Mesodermal cell (in vitro differentiated cells): ENCODE measurements around the gene KLHL33.
"Not testable (repeated sequence)": the region's sequence is repeated elsewhere in the genome, so short reads cannot be mapped to it uniquely, and the experiment has no call there.

ENCODE experiments used
- H3K27ac ChIP-seq: 2 replicates; pipeline ENCODE4 v1.7.0; 2013; ENCODE audit warnings: mild to moderate bottlenecking, low read depth, low read length, moderate library complexity; ENCODE audit not compliant: severe bottlenecking
- H3K36me3 ChIP-seq: 2 replicates; pipeline ENCODE4 v1.7.1; 2013; ENCODE audit warnings: mild to moderate bottlenecking, low read length, moderate library complexity; ENCODE audit not compliant: control insufficient read depth, insufficient read depth
- H3K4me1 ChIP-seq: one replicate; pipeline ENCODE4 v1.7.1; 2013; ENCODE audit warnings: mild to moderate bottlenecking, low read length; ENCODE audit not compliant: insufficient read depth, control insufficient read depth, poor library complexity, severe bottlenecking
- H3K4me3 ChIP-seq: 2 replicates; pipeline ENCODE4 v1.7.0; 2013; ENCODE audit warnings: low read length, control low read depth, mild to moderate bottlenecking; ENCODE audit not compliant: insufficient read depth, poor library complexity, severe bottlenecking; ENCODE audit errors: extremely low read depth
- H3K9me3 ChIP-seq: 2 replicates; pipeline ENCODE4 v1.7.1; 2013; ENCODE audit warnings: mild to moderate bottlenecking, low read length, moderate library complexity; ENCODE audit not compliant: control insufficient read depth
- WGBS, 2 experiments: methylation state at CpG; one replicate each; pipeline ENCODE4 v1.1.5; 2013; ENCODE audit warnings: missing lambda C conversion rate in 2 of 2; ENCODE audit not compliant: insufficient coverage in 2 of 2; 5-methylcytosine and 5-hydroxymethylcytosine counted together

Gene KLHL33

DNA sequence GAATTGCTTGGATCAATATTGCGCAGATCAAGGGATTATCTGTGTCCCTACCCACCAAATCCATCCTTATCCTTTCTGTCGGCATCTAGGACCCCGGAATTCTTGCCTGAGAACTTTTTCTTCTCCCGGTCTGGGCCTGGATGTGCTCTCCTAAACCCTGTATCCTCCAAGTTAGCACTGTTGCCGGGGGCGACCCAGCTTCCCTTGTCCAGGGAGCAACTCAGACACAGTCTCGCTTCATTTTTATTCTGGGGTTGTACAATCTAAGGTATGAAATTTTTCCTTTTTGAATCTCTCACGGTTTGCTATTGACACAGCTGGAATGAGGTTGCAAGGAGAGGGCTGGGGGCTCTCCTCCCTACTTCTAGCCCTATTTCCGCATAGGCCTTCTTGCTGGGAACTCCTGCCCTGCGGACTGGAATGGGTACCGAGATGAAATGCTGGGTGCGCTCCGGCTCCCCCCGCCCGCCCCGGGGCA lies 32.8 kb upstream of the KLHL33 start:
- Histone ChIP-seq H3K4me1 (peaks cover 3% of the 10 kb centered on the region), H3K9me3 (no peaks in the 10 kb centered on the region), H3K36me3 (peaks cover 24% of the 10 kb centered on the region), H3K27ac (peak overlapping the region; percentile 79), H3K4me3 (peak overlapping the region; percentile 78)
- 29 to 38% methylated on average over 11 of the region's 16 CpGs for WGBS, 2 experiments

DNA sequence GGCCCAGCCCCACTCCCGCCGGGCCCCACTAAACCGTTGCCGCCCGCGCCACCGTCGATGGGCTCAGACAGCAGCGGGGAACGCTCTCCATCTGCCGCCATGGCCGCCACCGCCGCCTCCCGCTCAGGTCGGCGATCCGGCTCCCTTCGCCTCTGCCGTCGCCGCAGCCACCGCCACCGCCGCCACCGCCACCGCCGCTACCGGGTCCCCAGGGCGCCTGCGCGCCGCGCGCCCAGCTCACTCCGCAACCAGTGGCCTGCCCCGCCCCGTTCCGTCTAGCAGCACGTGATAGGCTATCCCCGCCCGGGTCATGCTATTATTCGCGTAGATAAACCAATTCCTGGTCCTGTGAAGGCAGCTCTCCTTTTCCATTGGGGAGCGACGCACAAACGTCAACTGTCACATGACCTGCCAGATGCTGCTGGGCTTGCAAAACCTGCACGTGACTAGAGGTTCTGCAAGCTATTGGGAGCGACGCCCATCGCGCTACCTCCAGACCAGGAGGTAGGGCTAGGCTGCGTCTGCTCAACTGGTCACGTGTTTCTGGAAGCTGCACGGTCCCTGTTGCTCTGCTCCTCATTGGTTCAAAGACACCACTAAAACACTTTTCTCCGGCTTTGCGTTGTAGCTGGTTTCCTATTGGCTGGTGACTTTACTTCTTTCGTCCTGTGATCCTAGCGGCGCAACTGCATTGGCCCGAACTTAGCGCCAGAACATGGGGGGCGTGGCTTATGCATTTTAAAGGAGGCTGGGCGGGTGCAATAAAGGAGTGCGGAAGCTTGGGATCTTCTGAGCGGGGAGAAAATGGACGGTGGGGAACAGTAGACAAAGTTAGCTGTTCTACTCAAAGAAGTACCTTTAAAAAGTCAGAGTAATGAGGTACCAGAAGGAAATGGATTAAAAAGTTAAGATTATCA lies 25.5 kb upstream of the KLHL33 start, which contains the start of gene PIP4P1:
TSS of gene PIP4P1 (minus strand) at position 210 of the 917 bp plus-strand sequence. CDS start at position 101, 109 bp downstream.
- 1% methylated on average over 34 to 56 of the region's 67 CpGs for WGBS, 2 experiments
- peaks cover 12% of the 10 kb centered on the region for H3K4me1 ChIP-seq
- H3K27ac ChIP-seq = peak within 1 kb of the TSS; percentile 79
- peaks cover 3% of the 10 kb centered on the region for H3K9me3 ChIP-seq
- peaks cover 39% of the 10 kb centered on the region for H3K36me3 ChIP-seq
- peak within 1 kb of the TSS; percentile 87 for H3K4me3 ChIP-seq

DNA sequence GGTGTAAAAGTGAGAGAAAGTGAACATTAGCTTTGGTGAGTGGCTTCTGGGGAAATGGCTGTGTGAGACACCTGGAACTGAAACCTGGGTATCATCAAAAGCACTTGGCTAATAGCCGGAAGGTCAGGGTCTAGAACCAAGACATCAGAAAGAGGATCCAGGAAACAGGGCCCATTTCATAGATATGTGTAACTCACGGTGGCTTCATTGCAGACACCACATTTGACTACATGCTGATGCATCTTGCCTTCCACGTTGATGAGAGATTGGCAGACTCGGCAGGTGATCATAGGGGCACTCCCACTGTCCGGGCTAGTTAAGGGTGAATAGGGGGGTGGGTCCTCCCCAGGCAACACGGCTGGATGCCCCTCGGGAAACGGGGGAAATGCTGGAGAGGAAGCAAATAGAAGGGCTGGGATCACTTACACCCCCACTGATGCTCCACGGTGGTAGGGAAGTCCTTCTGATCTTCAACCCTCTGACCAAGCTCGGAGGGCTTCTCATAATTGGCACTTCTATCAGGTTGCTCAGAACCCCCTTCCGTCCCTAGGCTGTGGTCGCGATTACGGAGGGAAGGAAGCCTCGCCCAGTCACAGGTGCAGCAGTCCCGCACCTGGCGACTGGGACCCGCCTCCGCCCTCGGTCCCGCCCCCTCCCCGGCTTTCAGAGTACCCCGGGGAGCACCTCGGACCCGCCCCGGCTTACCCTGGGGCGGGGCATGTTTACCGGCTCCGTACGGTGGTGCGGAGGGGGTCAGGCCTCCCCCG lies 24.7 kb upstream of the KLHL33 start:
- H3K27ac ChIP-seq = peak overlapping the region; percentile 79
- H3K4me1 ChIP-seq = peaks cover 12% of the 10 kb centered on the region
- WGBS, 2 experiments = 6 to 8% methylated on average over 28 to 30 of the region's 32 CpGs
- peak overlapping the region; percentile 87 for H3K4me3 ChIP-seq
- H3K36me3 ChIP-seq = peaks cover 47% of the 10 kb centered on the region
- H3K9me3 ChIP-seq = peaks cover 3% of the 10 kb centered on the region

DNA sequence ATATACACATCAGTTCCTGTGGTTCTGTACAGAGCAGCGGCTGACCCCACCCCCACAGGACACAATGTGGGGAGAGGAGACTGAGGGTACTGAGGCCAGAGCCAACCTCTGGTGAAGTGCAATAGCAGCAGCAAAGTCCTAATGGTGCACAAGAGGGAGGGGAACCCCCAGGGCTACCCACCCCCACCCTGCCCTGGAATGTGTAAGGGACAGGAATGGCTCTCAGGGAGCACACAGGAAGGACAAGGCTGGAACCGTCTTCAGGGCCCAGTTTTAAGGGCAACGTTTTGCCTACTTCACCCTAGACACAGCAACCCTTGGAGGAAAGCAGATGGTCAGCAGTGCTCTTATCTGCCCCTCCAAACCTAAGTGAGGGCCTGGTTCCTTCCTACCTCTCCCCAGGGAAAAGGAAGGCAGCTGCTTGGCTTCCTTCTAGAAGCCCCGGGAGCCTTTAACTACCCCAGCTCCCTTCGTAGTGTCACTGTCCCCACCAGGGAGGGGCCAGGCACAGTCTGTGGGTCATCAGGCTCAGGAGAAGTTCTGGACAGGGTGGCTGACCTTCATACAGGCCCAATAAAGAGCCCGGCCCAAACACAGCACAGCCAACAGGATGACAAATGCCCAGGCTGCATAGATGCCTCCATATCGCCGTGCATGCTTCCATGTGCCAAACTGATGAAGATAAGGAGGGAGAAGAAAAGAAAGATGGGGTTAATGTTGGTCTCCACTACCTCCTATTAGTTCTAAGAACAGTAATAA lies 22.2 kb upstream of the KLHL33 start:
- Histone ChIP-seq H3K9me3 (peaks cover 3% of the 10 kb centered on the region), H3K27ac (no peak overlapping the region), H3K4me3 (no peak overlapping the region), H3K36me3 (peaks cover 48% of the 10 kb centered on the region), H3K4me1 (peaks cover 18% of the 10 kb centered on the region)
- WGBS, 2 experiments = 76 to 81% methylated on average over 4 to 5 of the region's 8 CpGs

DNA sequence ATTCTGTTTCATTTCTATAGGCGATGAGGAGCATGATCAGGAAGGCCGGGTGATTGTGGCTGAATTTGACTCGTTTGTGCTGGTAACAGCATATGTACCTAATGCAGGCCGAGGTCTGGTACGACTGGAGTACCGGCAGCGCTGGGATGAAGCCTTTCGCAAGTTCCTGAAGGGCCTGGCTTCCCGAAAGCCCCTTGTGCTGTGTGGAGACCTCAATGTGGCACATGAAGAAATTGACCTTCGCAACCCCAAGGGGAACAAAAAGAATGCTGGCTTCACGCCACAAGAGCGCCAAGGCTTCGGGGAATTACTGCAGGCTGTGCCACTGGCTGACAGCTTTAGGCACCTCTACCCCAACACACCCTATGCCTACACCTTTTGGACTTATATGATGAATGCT lies 21.0 kb upstream of the KLHL33 start:
- Histone ChIP-seq H3K9me3 (no peaks in the 10 kb centered on the region), H3K27ac (no peak overlapping the region), H3K36me3 (peaks cover 61% of the 10 kb centered on the region), H3K4me1 (peaks cover 20% of the 10 kb centered on the region), H3K4me3 (peak overlapping the region; percentile 82)
- WGBS, 2 experiments = 90 to 97% methylated on average over 12 to 13 of the region's 13 CpGs

DNA sequence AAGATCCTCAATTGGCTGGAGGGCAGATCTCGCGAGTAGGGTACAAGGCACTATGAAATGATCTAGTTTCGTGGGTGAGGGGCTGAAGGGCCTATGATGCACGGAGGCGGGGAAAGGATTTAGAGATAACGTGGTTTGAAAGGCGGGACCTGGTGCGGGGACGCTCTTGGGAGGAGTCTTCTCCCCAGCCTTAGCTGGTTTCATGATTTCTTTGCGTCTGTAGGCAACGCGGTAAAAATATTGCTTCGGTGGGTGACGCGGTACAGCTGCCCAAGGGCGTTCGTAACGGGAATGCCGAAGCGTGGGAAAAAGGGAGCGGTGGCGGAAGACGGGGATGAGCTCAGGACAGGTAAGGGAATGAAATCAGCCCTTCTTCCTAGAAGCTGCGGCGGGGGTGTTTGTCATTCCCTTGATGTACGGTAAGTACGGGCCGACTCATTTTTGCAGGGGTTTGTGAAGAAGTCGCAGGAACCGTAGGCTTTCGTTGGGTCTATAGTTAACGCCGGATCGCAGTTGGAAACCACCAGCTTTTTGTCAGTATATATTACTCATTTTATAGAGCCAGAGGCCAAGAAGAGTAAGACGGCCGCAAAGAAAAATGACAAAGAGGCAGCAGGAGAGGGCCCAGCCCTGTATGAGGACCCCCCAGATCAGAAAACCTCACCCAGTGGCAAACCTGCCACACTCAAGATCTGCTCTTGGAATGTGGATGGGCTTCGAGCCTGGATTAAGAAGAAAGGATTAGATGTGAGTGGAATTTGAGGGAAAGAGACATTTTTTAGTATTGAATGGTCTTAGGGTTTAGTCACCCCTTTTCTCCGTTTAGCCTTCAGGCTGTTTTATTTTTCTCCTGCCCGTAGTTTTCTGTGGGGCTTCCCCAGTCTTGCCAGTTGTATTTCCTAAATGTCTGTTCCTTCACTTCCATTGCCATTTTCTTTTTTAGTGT lies 19.7 kb upstream of the KLHL33 start:
- 1 to 4% methylated on average over 27 to 32 of the region's 39 CpGs for WGBS, 2 experiments
- peaks cover 20% of the 10 kb centered on the region for H3K4me1 ChIP-seq
- H3K9me3 ChIP-seq = no peaks in the 10 kb centered on the region
- peak overlapping the region; percentile 99 for H3K27ac ChIP-seq
- H3K36me3 ChIP-seq = peaks cover 74% of the 10 kb centered on the region
- peak overlapping the region; percentile 82 for H3K4me3 ChIP-seq

DNA sequence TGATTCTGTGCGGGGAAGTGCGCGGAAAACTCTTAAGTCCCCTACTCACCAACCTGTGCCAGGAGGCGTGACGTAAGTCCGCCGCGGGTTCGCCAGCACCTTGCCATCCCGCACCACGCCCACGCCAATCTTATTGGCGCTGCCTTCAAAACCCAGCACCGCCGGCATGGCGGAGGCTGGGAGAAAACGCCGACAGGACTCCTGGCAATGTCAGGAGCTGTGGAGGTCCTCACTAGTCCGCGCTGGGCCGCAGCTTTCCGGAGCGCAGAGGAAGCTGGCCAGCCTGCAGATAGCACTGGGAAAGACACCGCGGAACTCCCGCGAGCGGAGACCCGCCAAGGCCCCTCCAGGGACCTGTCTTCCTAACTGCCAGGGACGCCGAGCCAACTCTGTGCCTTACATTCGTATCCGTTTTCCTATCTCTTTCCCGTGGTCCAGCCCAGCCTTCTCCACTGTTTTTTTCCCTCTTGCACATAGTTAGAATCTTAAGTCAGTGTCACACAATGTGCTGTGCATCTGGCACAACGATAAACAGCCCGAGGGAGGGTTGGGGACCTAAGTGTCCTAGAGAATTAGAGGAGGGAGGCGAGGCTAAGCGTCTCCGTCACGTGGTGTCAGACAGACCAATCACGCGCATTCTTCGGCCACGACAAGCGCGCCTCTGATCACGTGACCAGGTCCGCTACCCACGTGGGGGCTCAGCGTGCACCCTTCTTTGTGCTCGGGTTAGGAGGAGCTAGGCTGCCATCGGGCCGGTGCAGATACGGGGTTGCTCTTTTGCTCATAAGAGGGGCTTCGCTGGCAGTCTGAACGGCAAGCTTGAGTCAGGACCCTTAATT lies 18.8 kb upstream of the KLHL33 start, which contains the start of the genes APEX1 and OSGEP:
TSS of gene APEX1 (plus strand) at position 711 of the 839 bp plus-strand sequence. CDS start 420 bp downstream, outside the sequence.
TSS of gene OSGEP (minus strand) at position 297 of the 839 bp plus-strand sequence. CDS start at position 168, 129 bp downstream.
- H3K4me1 ChIP-seq = peaks cover 20% of the 10 kb centered on the region
- WGBS, 2 experiments = 0% methylated on average over 33 to 41 of the region's 56 CpGs
- H3K27ac ChIP-seq = peak within 1 kb of the TSS; percentile 99
- H3K4me3 ChIP-seq = peak within 1 kb of the TSS; percentile 82
- H3K9me3 ChIP-seq = no peaks in the 10 kb centered on the region
- peaks cover 76% of the 10 kb centered on the region for H3K36me3 ChIP-seq

DNA sequence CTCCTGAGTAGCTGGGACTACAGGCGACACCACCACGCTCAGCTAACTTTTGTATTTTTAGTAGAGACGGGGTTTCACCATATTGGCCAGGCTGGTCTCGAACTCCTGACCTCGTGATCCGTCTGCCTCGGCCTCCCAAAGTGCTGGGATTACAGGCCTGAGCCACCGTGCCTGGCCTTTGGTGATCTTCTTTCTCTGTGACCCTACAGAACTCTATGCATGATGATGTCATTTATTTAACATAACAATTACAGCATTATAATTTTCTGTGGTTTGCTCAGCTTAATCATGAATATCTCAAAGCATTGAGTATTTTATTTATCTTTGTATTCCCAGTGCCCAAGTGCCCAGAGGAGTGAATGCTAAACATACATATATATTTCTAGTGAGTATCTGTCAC lies 16.9 kb upstream of the KLHL33 start:
- H3K27ac ChIP-seq, H3K9me3 ChIP-seq, H3K4me3 ChIP-seq: not testable (repeated sequence)
- Histone ChIP-seq H3K36me3 (peaks cover 75% of the 10 kb centered on the region), H3K4me1 (peaks cover 14% of the 10 kb centered on the region)
- WGBS, 2 experiments = 94 to 95% methylated on average over 6 to 8 of the region's 8 CpGs

DNA sequence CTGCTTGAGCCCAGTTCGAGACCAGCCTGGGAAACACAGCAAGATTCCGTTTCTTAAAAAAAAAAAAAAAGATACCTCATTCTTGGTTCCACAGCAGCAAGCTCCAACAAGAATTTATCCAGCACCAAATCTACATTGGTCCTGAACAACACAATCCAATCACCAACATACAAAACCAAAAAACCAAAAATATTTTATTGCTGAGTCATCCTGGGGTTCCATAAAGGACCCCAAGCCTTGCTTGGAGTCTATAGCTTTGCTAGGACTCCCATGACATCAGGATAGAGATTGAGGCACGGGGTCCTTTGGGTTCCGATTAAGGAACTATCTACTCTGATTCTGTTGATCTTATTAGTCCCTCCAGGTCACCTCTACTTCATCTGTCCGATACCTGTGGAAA lies 10.9 kb upstream of the KLHL33 start:
- H3K27ac ChIP-seq = no peak overlapping the region
- H3K4me3 ChIP-seq = no peak overlapping the region
- 96 to 97% methylated on average over 5 of the region's 5 CpGs for WGBS, 2 experiments
- no peaks in the 10 kb centered on the region for H3K4me1 ChIP-seq
- no peaks in the 10 kb centered on the region for H3K9me3 ChIP-seq
- H3K36me3 ChIP-seq = peaks cover 85% of the 10 kb centered on the region
